WTC11 (cell line): Measurements from ENCODE around the gene METTL23. TPM values are rescaled to one million over a fixed set of nuclear protein-coding genes. Genes with fewer than 3 reads are reported as not detected.

Experiments
- ATAC-seq: fragments of 200-7000 bp; cut with Tn5 transposase; 2 replicates; pipeline ENCODE4 v1.10.0; 2021; ENCODE audit warnings: mild to moderate bottlenecking, moderate library complexity
- CTCF ChIA-PET: fragments of 300-600 bp; sonication (Branson Sonifier 250); formaldehyde crosslinking; loops from one replicate; lab custom pipeline; 2021; ENCODE audit warnings: antibody characterized with exemption; lab: Charles Lee
- POLR2A ChIA-PET: fragments of 350-600 bp; sonication (Branson Sonifier 250); formaldehyde crosslinking; loops from one replicate; lab custom pipeline; 2021; ENCODE audit warnings: antibody characterized with exemption; lab: Charles Lee
- DNase-seq: peaks from one replicate; pipeline ENCODE4 v3.0.0; 2021; ENCODE audit warnings: low spot score
- H3K27ac Mint-ChIP-seq: 2 replicates; pipeline ENCODE4 v1.8.0; 2021; ENCODE audit warnings: mixed read lengths
- H3K27me3 Mint-ChIP-seq: 2 replicates; pipeline ENCODE4 v1.8.0; 2021; ENCODE audit warnings: low read depth, mild to moderate bottlenecking, moderate library complexity, mixed read lengths
- H3K36me3 Mint-ChIP-seq: 2 replicates; pipeline ENCODE4 v1.8.0; 2021; ENCODE audit warnings: mixed read lengths
- H3K4me1 Mint-ChIP-seq: 2 replicates; pipeline ENCODE4 v1.8.0; 2022; ENCODE audit warnings: mixed read lengths
- H3K4me3 Mint-ChIP-seq: 2 replicates; pipeline ENCODE4 v1.8.0; 2021; ENCODE audit warnings: mild to moderate bottlenecking, moderate library complexity, mixed read lengths
- H3K9me3 Mint-ChIP-seq: 2 replicates; pipeline ENCODE4 v1.8.0; 2021; ENCODE audit warnings: mixed read lengths
- ARID4B ChIP-seq: sonication (generic); formaldehyde crosslinking; IDR thresholded peaks from 2 replicates; pipeline ENCODE4 v1.8.0; 2023; ENCODE audit warnings: missing genetic modification reagents, mild to moderate bottlenecking, borderline replicate concordance
- ETV6 ChIP-seq: sonication (generic); formaldehyde crosslinking; IDR thresholded peaks from 2 replicates; pipeline ENCODE4 v1.8.1; 2022; ENCODE audit warnings: mild to moderate bottlenecking, missing genetic modification reagents
- GABPB1 ChIP-seq: sonication (generic); formaldehyde crosslinking; IDR thresholded peaks from 2 replicates; pipeline ENCODE4 v1.8.1; 2023; ENCODE audit warnings: mild to moderate bottlenecking, missing genetic modification reagents
- PRDM15 ChIP-seq: sonication (generic); formaldehyde crosslinking; IDR thresholded peaks from 2 replicates; pipeline ENCODE4 v1.8.0; 2022; ENCODE audit warnings: missing genetic modification reagents
- TEAD1 ChIP-seq: sonication (generic); formaldehyde crosslinking; IDR thresholded peaks from 2 replicates; pipeline ENCODE4 v1.8.0; 2022; ENCODE audit warnings: mild to moderate bottlenecking, missing genetic modification reagents
- USF2 ChIP-seq: sonication (generic); formaldehyde crosslinking; IDR thresholded peaks from 2 replicates; pipeline ENCODE4 v1.8.1; 2023; ENCODE audit warnings: mild to moderate bottlenecking, missing genetic modification reagents, moderate library complexity
- ZNF121 ChIP-seq: sonication (generic); formaldehyde crosslinking; IDR thresholded peaks from 2 replicates; pipeline ENCODE4 v1.8.0; 2023; ENCODE audit warnings: missing genetic modification reagents
- ZNF219 ChIP-seq: sonication (generic); formaldehyde crosslinking; IDR thresholded peaks from 2 replicates; pipeline ENCODE4 v1.8.0; 2023; ENCODE audit warnings: missing genetic modification reagents, mild to moderate bottlenecking, borderline replicate concordance
- ZNF263 ChIP-seq: sonication (generic); formaldehyde crosslinking; IDR thresholded peaks from 2 replicates; pipeline ENCODE4 v1.8.1; 2022; ENCODE audit warnings: low read depth, mild to moderate bottlenecking, moderate library complexity, missing genetic modification reagents
- total RNA-seq: library from RNA; stranded (reverse); gene quantifications from 3 replicates; pipeline ENCODE4 v1.2.3, GENCODE V29; 2021

Gene METTL23
- total RNA-seq, 1 experiment from 2014 or later, result 48.5 TPM

- H3K4me3 Mint-ChIP-seq, result no peak overlapping the region
- 0 out of 2 replicates have a peak, but pooled peaks have one; percentile 36 for TF ChIP-seq ZNF121
- no peak for TF ChIP-seq TEAD1 (CRISPR knock-in tag)
Observed at GRCh38 chr17:76690596-76691280, 35.9 kb upstream of the METTL23 start.

GRCh38 chr17:76691379-76692191 is 35.1 kb upstream of the METTL23 start:
- H3K36me3 Mint-ChIP-seq, result no peaks in the 10 kb centered on the region
- TF ChIP-seq PRDM15 (CRISPR knock-in tag) (no peak), USF2 (CRISPR knock-in tag) (no peak), ETV6 (no peak), ZNF263 (CRISPR knock-in tag) (no peak), ZNF219 (CRISPR knock-in tag) (no peak), GABPB1 (CRISPR knock-in tag) (peak; percentile 22; the same call in 1 of the 2 replicates), ARID4B (CRISPR knock-in tag) (no peak)
- peaks cover 19% of the 10 kb centered on the region for H3K4me1 Mint-ChIP-seq
- ATAC-seq, result no peak
- ChIA-PET POLR2A (interaction anchor here (1.5 kb wide), 1 partner anchor 20 kb away, joined by 4 read pairs; no protein-coding TSS in a partner anchor), CTCF (interaction anchor here (0.9 to 3.5 kb wide), 5 partner anchors 10 to 233 kb away, joined by 3 to 19 read pairs (median 6); no protein-coding TSS in a partner anchor)
- no peaks in the 10 kb centered on the region for H3K9me3 Mint-ChIP-seq
- no peak for DNase-seq
- H3K27me3 Mint-ChIP-seq, result no peaks in the 10 kb centered on the region
- no peak overlapping the region for H3K4me3 Mint-ChIP-seq
- no peak overlapping the region for H3K27ac Mint-ChIP-seq

More at GRCh38 chr17:76690596-76691280, 35.9 kb upstream of the METTL23 start:
- H3K9me3 Mint-ChIP-seq, result no peaks in the 10 kb centered on the region
- ATAC-seq (no peak), DNase-seq (no peak)
- H3K36me3 Mint-ChIP-seq, result no peaks in the 10 kb centered on the region
- H3K27me3 Mint-ChIP-seq, result no peaks in the 10 kb centered on the region
- no peak overlapping the region for H3K27ac Mint-ChIP-seq
- ChIA-PET POLR2A (interaction anchor here (1.5 kb wide), 1 partner anchor 21 kb away, joined by 4 read pairs; no protein-coding TSS in a partner anchor), CTCF (interaction anchor here (0.9 to 3.5 kb wide), 5 partner anchors 9 to 232 kb away, joined by 3 to 19 read pairs (median 6); no protein-coding TSS in a partner anchor)
- peaks cover 19% of the 10 kb centered on the region for H3K4me1 Mint-ChIP-seq
